DOHH2 (cell line): Measurements from ENCODE around the gene CCDC106.

Experiments used
- H3F3A ChIP-seq: fragments of 200-600 bp; sonication (generic), shearing (Covaris generic); 2 replicates; pipeline ENCODE4 v1.6.0; 2016; ENCODE audit warnings: antibody characterized with exemption, mild to moderate bottlenecking; ENCODE audit not compliant: control insufficient read depth, insufficient read depth
- H3K27ac ChIP-seq: fragments of 200-600 bp; sonication (generic); 2 replicates; pipeline ENCODE4 v1.5.1; 2014; ENCODE audit warnings: low read depth, mild to moderate bottlenecking, low read length, moderate library complexity
- H3K27me3 ChIP-seq: fragments of 200-600 bp; sonication (generic); 2 replicates; pipeline ENCODE4 v1.6.1; 2014; ENCODE audit warnings: mild to moderate bottlenecking, low read length, mixed read lengths; ENCODE audit not compliant: control insufficient read depth
- H3K36me3 ChIP-seq: fragments of 200-600 bp; sonication (generic); 2 replicates; pipeline ENCODE4 v1.6.1; 2014; ENCODE audit warnings: mild to moderate bottlenecking, low read length, moderate library complexity, mixed read lengths; ENCODE audit not compliant: control insufficient read depth
- H3K4me1 ChIP-seq: fragments of 200-600 bp; sonication (generic); 2 replicates; pipeline ENCODE4 v1.6.1; 2014; ENCODE audit warnings: mild to moderate bottlenecking, low read length, mixed read lengths; ENCODE audit not compliant: control insufficient read depth
- H3K4me2 ChIP-seq: fragments of 200-600 bp; sonication (generic); 2 replicates; pipeline ENCODE4 v1.6.0; 2014; ENCODE audit warnings: mild to moderate bottlenecking, low read length, moderate library complexity
- H3K4me3 ChIP-seq: fragments of 200-600 bp; sonication (generic); 2 replicates; pipeline ENCODE4 v1.5.1; 2014; ENCODE audit warnings: mild to moderate bottlenecking, low read length, mixed read lengths
- H3K79me2 ChIP-seq: fragments of 200-600 bp; sonication (generic); 2 replicates; pipeline ENCODE4 v1.6.1; 2014; ENCODE audit warnings: mild to moderate bottlenecking, low read length, mixed read lengths; ENCODE audit not compliant: control insufficient read depth
- H3K9me2 ChIP-seq: fragments of 200-600 bp; sonication (generic); replicated peaks from 2 replicates; pipeline ENCODE4 v1.6.1; 2014; ENCODE audit warnings: mild to moderate bottlenecking, low read length, mixed read lengths; ENCODE audit not compliant: control insufficient read depth
- H3K9me3 ChIP-seq: fragments of 200-600 bp; sonication (generic); 2 replicates; pipeline ENCODE4 v1.6.1; 2014; ENCODE audit warnings: antibody characterized with exemption, low read length, mixed read lengths; ENCODE audit not compliant: control insufficient read depth, insufficient read depth
- H4K20me1 ChIP-seq: fragments of 200-600 bp; sonication (generic); 2 replicates; pipeline ENCODE4 v1.6.0; 2014; ENCODE audit warnings: low read depth, mild to moderate bottlenecking, antibody characterized with exemption, low read length, moderate library complexity; ENCODE audit not compliant: control insufficient read depth, insufficient read depth
- CTCF ChIP-seq: fragments of 200-600 bp; sonication (generic); IDR thresholded peaks from one replicate; pipeline ENCODE4 v1.5.1; 2014; ENCODE audit warnings: antibody characterized with exemption, mild to moderate bottlenecking, low read depth, low read length; ENCODE audit not compliant: poor library complexity, severe bottlenecking
- EZH2phosphoT487 ChIP-seq: fragments of 200-600 bp; sonication (generic); IDR thresholded peaks from 2 replicates; pipeline ENCODE4 v1.6.1; 2017; ENCODE audit warnings: borderline replicate concordance, mild to moderate bottlenecking, antibody characterized with exemption, low read length, moderate library complexity, mixed read lengths

Gene CCDC106

GRCh38 chr19:55620410-55621204, 27.4 kb upstream of the CCDC106 start:
- peaks cover 4% of the 10 kb centered on the region; the same call in 1 of the 2 replicates for H4K20me1 ChIP-seq
- no peaks in the 10 kb centered on the region for H3K9me2 ChIP-seq
- H3K27me3 ChIP-seq, result no peaks in the 10 kb centered on the region
- no peak overlapping the region for H3K27ac ChIP-seq
- peaks cover 17% of the 10 kb centered on the region for H3K36me3 ChIP-seq
- H3K4me1 ChIP-seq, result peaks cover 14% of the 10 kb centered on the region
- H3K79me2 ChIP-seq, result no peaks in the 10 kb centered on the region
- no peak overlapping the region for H3K4me2 ChIP-seq
- no peaks in the 10 kb centered on the region for H3K9me3 ChIP-seq
- peaks cover 11% of the 10 kb centered on the region for H3F3A ChIP-seq
- TF ChIP-seq CTCF (no peak), EZH2phosphoT487 (no peak)
- no peak overlapping the region for H3K4me3 ChIP-seq

- no peak for TF ChIP-seq CTCF
- TF ChIP-seq EZH2phosphoT487, result no peak
- Histone ChIP-seq H3K36me3 (peaks cover 14% of the 10 kb centered on the region), H3K4me1 (peaks cover 14% of the 10 kb centered on the region), H3K27me3 (no peaks in the 10 kb centered on the region), H3K27ac (no peak overlapping the region), H3K79me2 (no peaks in the 10 kb centered on the region), H3K9me2 (no peaks in the 10 kb centered on the region), H3K4me3 (no peak overlapping the region), H3K9me3 (no peaks in the 10 kb centered on the region), H3F3A (peaks cover 11% of the 10 kb centered on the region), H4K20me1 (peaks cover 4% of the 10 kb centered on the region; the same call in 1 of the 2 replicates), H3K4me2 (no peak overlapping the region)
Observed at GRCh38 chr19:55621205-55621672, 26.8 kb upstream of the CCDC106 start.

- TF ChIP-seq CTCF (no peak), EZH2phosphoT487 (no peak)
- H3K79me2 ChIP-seq, result no peaks in the 10 kb centered on the region
- H3K4me1 ChIP-seq, result peaks cover 14% of the 10 kb centered on the region
- peaks cover 11% of the 10 kb centered on the region for H3F3A ChIP-seq
- no peak overlapping the region for H3K27ac ChIP-seq
- no peak overlapping the region for H3K4me2 ChIP-seq
- no peaks in the 10 kb centered on the region for H3K27me3 ChIP-seq
- H4K20me1 ChIP-seq, result peaks cover 4% of the 10 kb centered on the region; the same call in 1 of the 2 replicates
- peaks cover 8% of the 10 kb centered on the region; the same call in 1 of the 2 replicates for H3K36me3 ChIP-seq
- H3K4me3 ChIP-seq, result no peak overlapping the region
- no peaks in the 10 kb centered on the region for H3K9me3 ChIP-seq
- H3K9me2 ChIP-seq, result no peaks in the 10 kb centered on the region
Observed at GRCh38 chr19:55621673-55622231, 26.3 kb upstream of the CCDC106 start.
